Activated CD8-positive, alpha-beta memory T cell treated with anti-CD3 and anti-CD28 coated beads for 1 hour (primary cell): Measurements from ENCODE around the gene ZNF740.

Source experiments
- DNase-seq, 2 donors: peaks; one replicate each; pipeline ENCODE4 v3.0.0-alpha.2; 2020; ENCODE audit warnings: low read depth in 1 of 2; ENCODE audit errors: extremely low read depth in 1 of 2

The ZNF740 gene

GRCh38 chr12:53241623-53242412, 61.3 kb downstream of the ZNF740 start:
- DNase-seq: no peak

DNA sequence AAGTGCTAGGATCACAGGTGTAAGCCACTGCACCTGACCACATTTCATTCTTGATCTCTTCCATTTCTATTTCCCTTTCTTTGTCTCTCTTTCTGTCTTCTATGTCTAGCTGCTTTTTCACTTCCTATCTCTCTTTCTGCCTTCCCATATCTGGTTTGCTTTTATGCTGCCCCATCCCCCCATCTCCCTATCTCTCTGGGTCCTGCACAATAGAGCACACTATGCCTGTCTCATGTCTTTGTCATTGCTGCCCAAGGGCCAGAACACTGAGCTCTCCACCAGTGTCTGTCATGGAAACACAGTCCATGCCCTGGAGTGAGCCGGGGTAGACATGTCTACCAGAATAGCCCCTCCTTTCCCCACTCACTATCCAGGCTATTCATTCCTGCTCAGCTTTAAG, 63.8 kb downstream of the ZNF740 start:
- DNase-seq: no peak
